NK-92 treated with Interleukin-12 subunit alpha and Interleukin-12 subunit beta, amount 100 ng/mL, for 24 hours (cell line): Measurements from ENCODE around the gene FRMD4A.
"Not testable (repeated sequence)": the region's sequence is repeated elsewhere in the genome, so short reads cannot be mapped to it uniquely, and the experiment has no call there.

ENCODE experiments used
- DNase-seq: peaks from one replicate; lab custom pipeline; 2025; lab: John Stamatoyannopoulos, UW

FRMD4A gene

DNA sequence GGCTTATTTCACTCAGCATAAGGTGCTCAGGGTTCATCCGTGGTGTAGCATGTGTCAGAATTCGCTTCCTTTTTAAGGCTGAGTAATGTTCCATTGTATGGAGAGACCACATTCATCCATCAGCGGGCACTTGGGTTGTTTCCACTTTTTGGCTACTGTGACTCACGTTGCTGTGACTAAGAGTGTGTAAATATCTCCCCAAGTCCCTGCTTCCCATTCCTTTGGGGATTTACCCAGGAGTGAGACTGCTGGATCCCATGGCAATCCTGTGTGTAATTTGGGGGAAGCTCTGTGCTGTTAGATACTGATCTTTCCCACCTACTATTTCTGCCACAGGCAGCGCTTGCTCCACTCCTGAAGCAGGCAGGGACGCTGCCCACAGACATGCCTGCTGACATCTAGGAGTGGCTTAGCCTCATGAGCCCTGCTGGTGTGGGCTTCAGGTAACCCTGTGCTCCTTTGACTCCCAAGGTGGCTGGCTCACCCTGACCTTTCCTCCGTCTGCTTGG, 346.0 kb downstream of the FRMD4A start:
- no peak for DNase-seq

DNA sequence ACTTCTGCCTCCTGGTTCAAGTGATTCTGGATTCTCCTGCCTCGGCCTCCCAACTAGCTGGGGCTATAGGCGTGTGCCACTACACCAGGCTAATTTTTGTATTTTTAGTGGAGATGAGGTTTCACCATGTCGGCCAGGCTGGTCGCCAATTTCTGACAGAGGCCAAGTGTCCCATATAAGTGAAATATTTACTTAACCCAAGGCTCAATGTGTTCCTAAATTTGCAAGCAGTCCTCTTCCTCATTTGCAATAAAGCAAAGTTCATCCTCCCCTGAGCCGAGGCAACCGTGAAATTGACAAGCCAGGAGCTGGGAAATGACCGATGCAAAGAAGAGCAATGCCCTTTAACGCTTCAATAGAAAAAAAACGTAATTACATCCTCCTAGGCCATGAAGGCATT, 347.7 kb downstream of the FRMD4A start:
- DNase-seq = no peak

DNA sequence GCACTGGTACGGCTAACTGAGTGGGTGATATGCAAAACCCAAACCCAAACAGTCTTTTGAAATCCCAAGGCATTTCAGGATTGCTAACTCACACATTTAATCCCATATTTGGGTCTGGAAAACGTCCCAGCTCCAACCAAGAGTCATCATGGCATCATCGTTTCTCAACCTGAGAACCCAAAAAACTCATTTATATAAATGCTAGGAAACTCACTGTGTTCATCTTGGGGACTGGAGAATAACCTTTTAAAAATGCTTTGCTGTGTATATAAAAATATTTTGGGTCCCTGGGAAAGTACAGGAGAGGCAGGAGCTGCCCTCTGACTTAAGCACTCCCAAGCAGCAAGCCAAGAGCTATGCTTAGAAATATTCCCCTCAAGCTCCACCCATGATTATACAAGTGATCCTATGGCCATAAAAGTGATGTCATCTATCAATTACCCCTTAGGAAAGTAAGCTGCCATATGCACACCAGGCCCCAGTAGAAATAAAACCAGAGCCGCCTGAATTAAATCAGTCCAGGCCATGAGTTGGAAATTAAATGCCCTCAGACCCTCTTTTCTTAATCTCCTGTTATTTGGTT, 352.1 kb downstream of the FRMD4A start:
- no peak for DNase-seq

DNA sequence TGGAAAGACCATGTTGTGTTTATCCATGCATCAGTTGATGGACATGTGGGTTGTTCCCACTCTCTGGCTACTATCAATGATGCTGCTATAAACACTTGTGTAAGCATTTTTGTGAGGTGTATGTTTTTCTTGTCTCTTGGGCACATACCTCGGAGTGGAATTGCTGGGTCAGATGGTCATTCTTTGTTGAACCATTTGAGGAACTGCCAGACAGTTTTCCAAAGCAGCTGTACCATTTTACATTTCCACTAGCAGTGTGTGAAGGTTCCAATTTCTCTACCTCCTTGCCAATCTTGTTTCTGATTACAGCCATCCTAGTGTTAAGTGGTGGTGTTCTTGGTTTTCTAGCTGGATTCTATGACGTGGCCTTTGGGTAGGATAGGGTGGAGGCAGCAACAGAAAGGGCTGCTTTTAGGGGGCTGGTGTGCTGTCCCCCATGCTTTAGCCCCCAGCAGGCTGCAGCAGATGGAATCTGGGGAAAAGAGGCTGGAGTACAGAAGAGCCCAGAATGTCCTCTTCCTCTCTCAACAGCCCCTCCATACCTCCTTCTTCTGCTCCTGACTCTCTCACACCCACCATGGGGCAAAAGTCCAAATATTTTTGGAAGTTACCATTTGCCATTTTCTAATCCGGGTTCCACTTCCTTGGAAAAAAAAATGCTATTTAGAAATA, 352.7 kb downstream of the FRMD4A start:
- DNase-seq = no peak

DNA sequence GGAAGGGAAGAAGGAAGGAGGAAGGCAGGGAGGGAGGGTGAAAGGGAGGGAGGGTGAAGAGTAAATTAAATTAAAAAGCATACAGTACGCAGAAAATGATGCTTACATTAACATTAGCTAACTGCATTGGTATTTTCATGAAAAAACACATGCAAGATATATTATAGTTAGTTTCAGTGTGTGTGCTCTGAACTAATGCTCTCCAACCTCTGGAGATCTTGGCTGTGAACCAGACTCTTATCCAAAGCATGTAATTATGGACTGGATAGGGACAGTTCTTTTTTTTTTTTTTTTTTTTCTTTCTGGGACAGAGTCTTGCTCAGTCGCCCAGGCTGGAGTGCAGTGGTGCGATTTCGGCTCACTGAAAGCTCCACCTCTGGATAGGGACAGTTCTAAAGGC, 357.0 kb downstream of the FRMD4A start:
- no peak for DNase-seq

DNA sequence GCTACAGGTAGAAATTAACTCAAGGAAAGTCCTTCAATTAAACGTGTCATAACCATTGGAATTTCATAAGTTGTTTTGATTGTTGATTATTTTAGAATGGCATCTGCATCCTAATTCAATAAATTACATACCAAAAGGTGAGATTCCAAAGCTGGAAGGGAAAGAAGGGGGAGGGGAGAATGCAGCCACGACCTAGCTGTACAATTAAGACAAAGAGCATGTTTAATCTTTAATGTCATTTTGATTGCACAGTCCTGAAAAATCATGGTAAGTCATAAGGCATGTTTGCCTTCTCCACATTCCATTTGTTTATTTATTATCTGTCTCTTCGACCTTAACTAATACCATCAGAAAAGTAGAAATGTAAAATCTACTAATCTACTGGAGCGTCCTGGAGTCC, 358.1 kb downstream of the FRMD4A start:
- DNase-seq = no peak

DNA sequence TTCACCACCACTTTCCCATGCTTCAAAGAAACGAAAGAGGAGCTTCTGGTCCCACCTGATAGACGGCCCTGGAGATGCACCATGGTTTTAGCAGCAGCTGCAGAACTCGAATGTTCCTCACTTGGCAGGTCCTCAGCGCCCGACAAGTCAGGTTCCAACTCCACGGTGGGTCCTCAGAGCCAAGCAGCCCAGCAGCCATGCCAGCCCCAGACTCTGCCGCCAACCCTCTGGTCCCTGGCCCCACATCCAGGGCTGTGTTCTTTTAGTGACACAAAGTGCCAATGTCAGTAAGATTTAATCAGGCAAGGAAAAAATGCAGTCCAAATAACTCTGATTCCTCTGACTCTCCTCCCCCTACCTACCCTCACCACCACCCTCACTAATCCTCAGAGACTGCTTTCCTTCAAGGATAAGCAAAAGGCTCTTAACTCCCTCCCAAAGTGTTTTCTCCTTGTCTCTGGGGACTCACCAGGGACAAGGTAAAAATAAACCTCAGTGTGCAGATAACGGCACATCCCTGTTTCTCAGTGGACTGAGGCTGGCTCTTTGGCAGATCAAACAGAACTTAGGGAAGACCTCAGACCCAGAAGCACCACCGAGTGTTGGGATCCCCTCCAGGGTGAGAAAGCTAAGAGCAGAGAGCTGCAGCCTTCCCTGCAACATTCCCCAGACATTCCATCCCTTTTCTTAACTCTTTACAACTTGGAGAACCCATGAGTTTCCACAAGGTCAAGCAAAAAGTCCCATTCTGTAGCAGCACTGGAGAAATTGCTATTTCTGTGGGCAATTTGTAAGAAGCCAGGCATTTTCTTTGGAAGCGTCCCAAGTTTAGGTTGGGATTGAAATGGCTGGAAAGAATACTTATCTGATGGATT, 358.9 kb downstream of the FRMD4A start:
- DNase-seq = no peak

DNA sequence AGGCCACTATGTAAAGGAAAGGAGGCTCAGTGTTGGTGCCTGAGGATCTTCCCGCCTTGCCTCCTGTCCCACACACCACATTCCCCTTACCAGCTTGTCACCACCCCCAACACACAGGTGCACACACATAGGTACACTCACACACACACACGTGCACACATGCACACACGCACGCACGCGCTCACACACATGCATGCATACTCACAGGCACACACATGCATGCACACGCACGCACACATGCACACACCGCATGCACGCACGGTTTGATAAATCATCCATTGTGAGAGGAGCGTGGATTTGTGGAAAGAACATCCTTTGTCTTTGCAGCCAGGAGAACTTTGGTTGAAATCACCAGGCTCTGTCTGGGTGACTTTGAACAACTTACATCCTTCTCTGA, 359.8 kb downstream of the FRMD4A start:
- no peak for DNase-seq

DNA sequence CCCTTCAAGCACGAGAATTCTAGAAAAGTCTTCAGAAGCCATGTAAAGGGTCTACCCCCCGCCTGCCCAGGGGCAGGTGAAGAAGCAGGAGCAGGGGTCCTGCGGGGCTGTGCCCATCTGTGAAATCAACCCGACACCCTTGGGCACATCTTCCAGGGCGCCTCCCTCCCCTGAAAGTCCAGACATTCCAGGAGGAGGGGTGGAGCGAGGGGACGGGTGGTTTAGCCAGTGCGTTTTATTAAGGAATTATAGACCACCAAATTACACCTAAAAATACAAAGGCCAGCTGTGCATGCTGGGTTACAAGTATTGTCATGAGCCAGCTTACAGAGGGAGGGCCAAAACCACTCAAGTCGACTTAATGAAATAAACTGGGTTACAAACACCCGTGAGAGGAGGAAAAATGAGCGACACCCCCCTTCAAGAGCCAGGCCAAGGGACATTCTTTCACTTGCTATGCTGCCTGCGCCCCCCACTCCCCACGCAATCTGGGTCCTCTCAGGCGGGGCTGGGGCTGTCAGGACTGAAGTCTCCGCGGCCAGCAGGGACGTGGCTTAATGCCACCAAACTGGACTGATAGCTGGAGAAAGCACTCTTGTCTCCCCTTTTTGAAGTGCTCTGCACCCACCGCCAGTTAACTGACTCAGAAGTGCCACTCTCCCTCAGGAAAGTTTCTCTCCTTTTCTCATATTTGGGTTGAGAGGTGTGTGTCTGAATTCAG, 360.3 kb downstream of the FRMD4A start:
- no peak for DNase-seq

DNA sequence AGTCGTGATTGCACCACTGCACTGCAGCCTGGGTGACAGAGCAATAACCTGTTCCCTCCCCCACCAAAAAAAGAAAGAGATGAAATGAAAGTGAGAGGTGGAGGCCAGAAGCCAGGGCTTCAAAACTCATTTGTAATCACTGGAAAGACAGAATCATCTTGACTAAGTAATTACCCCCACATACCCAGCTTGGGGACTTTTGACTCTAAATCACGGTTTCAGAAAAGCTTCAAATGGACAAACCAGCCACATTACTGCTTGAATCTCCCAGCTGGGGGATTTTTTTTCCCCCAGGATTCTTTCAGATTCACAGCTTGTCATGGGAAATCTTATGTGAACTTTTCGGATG, 361.0 kb downstream of the FRMD4A start:
- no peak for DNase-seq

DNA sequence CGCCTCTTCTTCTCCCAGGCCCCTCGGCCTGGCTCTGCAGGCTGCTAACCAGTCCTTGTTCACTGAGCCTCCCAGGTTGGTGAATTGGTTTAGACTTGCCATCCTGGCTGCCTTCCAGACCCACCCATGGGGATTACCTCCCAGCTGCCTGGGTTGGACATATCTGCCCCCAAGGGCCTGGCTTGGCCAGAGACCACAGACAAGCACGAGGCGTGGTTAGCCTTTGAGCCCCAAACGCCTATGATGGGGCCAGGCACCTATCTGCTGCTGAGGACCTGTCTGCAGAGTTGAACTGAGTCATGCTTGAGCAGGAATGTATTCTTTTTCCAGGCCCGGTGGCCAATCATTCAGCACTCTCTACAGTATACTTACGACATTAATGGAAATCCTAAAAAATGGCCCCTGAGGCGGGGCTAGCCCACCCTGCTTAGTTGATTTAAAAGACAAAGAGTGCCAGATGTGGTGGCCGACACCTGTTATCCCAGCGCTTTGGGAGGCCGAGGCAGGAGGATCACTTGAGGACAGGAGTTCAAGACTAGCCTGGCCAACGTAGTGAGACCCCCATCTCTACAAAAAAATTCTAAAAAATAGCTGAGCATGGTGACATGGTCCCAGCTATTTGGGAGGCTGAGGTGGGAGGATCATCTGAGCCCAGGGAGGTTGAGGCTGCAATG, 361.5 kb downstream of the FRMD4A start:
- DNase-seq = no peak

DNA sequence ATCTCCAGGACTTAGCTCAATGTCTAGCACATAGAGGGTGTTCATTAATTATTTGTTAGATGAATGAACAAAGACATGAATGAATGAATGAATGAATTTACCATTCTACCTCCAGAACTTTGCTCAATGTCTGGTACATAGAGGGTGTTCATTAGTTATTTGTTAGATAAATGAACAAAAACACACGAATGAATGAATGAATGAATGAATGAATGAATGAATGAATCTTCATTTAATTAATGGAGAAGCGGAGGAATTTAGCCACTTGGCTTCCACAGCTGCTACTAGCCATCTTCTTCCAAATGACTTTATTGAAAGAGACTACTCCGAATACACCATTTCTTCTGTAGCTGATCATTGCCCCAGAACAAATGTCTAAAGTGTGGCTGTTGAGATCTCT, 368.9 kb downstream of the FRMD4A start:
- no peak for DNase-seq

DNA sequence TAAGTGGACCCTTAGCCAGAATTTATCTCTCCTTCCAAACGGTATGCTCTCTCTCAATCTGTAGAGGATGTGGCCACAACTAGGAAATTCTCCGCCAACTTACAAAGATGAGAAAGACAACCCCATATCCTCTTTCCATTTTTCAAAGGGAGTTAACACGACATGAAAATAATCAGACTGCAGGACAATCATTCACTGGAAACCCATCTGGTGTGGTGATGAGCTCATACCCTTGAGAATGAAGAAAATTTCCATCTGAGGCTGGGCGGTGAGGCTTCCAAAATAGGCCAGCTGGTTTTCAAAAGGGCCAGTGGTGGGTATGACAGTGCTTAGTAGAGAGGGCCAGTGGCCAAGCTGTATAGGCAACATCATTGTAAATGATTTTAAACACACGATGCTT, 369.6 kb downstream of the FRMD4A start:
- DNase-seq = no peak

DNA sequence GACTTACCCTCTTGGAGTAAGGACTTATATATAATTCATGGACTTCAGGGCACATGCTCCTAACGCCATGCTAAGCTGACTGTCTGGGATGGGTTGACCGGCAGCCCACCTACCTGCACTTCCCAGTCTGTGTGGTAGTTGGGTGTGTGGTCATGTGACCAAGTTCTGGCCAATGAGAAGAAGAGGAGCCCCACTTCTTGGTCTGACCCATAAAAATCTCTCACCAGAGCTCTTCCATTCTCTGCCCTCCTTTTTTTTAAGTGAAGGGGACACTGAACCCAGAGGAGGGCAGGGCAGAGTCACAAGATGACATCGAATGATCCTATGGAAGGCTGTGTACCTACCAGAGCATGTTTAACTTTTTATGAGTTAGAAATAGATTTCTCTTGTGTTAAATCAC, 370.1 kb downstream of the FRMD4A start:
- no peak for DNase-seq

DNA sequence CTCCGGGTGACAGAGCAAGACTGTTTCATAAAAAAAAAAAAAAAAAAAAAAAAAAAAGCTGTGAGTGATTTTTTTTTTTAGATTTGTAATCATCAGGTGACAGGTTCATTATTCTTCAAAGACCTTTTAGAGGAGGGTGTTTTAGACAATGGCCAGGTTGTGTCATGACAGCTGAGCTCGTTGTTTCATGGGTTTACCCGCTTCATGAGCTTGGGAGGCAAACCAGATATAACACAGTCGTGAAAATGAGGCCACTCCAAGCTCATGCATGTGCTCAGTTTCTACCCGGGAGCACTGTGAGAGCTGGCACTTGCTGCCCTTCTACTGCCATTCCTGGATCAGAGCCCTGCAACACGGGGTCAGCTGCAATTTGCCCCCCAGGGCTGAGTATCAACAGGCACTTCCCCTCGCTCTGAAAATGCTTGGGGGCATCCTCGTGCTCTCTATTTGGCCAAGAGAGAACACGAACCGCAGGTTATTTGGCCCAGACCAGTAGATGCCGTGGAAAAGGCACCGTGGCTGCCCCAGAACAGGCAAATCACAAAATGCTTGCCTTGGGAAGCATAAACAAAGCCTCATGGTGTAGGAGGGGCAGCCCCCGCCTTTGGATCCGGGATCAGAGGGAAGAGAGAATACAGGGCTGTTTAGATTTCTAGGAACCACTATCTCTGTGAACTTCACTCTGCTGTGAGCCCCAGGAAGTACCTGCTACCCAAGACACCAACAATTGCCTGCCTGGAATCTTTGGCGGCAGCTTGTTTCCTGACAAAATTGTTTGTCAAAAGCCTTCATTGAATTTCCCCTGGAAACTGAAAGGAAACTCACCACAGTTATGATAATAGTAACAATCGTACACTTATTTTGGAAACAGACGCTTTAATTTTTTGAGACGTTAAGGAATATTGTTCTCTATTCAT, 371.0 kb downstream of the FRMD4A start:
- DNase-seq = no peak

DNA sequence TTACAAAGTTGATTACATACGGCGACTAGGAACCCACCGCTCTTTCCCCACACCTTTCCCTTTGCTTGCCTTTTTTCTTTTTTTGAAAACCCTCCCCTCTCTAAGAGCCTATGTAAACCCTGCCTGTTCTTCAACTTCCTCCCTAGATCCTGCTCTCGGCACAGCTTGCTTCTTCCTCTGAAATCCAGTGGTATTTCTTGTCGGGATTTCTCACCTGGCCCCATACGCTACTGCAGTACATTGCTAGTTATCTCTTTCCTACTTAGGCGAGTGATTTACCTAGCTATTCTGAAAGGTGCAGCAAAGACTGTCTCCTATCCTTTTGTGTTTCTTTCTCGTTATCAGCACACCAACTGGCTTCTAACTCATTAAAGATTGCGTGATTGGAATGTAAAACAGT, 372.9 kb downstream of the FRMD4A start:
- no peak for DNase-seq

DNA sequence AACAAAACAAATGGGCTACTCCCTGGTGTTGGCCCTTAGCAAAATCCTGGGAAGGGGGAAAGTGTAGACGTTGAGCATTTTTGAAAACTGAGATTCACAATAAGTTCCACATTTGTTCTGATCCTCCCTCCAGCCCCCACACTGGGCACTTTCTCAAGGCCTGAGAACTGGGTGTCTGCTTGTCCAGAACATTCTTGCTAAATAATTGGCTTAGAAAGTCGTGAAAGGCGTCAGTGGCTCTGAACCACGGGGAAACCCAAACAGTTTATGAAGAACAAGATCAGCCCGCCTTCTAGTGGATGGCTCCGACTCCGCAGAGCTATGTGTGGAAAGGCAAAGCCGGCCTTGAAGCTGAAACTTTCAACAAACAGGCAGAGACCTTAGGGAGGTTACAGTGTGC, 373.9 kb downstream of the FRMD4A start:
- no peak for DNase-seq

DNA sequence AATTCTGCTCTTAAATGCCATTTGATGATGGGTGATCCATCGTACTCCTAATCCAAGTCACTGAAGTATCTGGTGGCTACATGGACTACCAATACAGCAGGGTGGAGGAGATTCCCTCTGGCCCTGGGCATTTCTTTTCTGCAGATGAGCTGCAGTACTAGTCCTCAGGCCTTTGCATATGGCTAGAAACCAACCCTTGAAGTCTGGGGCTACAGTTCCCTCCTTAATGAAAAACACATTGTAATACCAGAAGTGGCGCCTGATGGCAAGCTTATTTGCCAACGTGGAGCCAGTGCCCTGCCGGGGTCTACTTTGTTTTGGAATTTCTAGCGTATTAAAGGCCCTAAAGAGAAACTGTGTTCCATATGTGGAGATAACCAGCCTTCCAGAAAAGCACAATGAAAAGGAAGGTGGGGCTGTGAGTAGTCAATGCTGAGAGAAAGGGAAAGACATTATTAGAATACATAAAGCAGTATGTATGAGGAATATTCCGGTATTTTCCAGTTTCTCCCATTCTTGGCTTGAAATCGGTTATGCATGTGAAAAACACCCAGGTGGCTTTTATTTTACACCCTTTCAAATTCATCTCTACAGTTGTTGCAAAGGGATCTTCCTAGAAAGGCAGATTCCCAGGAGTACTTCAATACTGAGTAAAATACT, 375.2 kb downstream of the FRMD4A start:
- DNase-seq = no peak

DNA sequence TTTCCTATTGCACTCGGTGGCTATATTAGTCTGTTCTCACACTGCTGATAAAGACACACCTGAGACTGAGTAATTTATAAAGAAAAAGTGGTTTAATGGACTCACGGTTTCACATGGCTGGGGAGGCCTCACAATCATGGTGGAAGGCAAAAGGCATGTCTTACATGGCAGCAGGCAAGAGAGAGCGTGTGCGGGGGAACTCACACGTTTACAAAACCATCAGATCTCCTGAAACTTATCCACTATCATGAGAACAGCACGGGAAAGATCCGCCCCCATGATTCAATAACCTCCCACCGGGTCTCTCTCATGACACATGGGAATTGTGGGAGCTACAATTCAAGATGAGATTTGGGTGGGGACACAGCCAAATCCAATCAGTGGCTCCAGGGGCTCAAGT, 376.5 kb downstream of the FRMD4A start:
- DNase-seq = not testable (repeated sequence)

DNA sequence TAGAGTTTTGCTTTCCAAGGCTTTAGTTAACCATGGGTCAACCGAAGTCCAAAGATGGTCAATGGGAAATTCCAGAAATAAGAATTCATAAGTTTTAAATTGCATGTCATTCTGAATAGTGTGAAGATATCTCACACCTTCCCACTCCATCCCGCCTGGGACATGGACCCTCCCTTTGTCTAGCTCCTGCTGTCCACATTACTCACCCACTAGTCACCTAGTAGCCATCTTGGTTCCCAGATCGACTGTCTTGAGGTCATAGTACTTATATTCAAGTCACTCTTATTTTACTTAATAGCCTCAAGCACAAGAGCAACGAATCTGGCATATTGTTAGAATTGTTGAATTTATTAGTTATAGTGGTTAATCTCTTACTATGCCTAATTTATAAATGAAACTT, 377.4 kb downstream of the FRMD4A start:
- no peak for DNase-seq
